Left ventricle myocardium superior (tissue), 1 donor: ENCODE data around the gene HS3ST5. TPM values are rescaled to one million over a fixed set of nuclear protein-coding genes. Genes with fewer than 3 reads are reported as not detected.
"Not testable (repeated sequence)": the region's sequence is repeated elsewhere in the genome, so short reads cannot be mapped to it uniquely, and the experiment has no call there.

Experiments used
- ATAC-seq: fragments of 200-7000 bp; cut with Tn5 transposase; one replicate; pipeline ENCODE4 v1.9.1; 2020; ENCODE audit warnings: mild to moderate bottlenecking, moderate library complexity
- DNase-seq: peaks from one replicate; pipeline ENCODE4 v3.0.0-alpha.2; 2020
- intact Hi-C: fragments of 100-400 bp; cut with micrococcal nuclease; formaldehyde crosslinking; loops from one replicate; pipeline ENCODE4 v1.11.0; 2022
- total RNA-seq: library from RNA; stranded (reverse); fragmentation: NEBNext Ultra II Directional; extraction: Animal tissue kit (Norgen Biotek cat#: 25700); gene quantifications from one replicate; pipeline ENCODE4 v1.2.1, GENCODE V29; 2021
- donor health status: DM: no; HTN: yes; CAD: no; lungs with severe emphysema.

Gene HS3ST5
- total RNA-seq, 1 donor from 2014 or later, result not detected

DNA sequence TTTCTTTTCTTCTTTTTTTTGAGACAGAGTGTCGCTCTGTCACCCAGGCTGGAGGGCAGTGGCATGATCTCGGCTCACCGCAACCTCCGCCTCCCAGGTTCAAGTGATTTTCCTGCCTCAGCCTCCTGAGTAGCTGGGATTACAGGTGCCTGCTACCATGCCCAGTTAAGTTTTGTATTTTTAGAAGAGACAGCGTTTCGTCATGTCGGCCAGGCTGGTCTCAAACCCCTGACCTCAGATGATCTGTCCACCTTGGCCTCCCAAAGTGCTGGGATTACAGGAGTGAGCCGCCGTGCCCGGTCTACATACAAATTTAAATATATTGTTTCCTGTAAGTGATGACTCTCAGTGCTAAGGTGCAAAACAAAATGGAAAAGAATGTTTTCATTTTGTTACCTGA lies 124.8 kb downstream of the HS3ST5 start:
- intact Hi-C loops, ATAC-seq, DNase-seq: not testable (repeated sequence)

DNA sequence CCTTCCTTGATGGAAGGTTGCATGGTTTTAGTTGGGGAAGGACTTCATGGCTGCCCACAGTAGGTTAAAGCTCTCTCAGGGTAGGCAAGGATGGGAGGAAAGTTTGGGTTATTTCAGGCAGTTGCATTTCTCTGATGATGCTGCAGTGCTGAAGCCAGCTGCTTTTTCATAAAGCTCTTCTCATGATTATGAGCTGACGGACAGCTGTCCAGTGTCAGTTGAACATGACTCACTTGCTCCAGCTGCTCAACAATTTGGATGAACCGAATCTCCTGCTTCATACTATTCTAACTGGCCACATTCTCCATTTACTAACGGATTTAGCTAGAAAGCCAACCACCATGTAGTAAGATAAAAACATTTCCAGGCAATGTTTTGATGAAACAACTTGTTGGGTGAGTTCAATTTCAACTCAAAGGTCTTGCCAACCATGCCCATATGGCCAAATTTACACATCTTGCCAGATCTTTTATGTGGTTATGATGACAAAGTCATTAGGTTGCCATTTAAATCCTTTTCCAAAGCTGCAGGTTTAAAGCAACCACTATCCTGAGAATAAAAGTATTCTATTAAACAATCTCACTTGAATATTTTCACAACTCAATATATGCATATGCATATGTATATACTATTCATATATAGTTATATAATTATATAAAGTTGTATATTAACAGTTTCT lies 125.9 kb downstream of the HS3ST5 start:
- DNase-seq (no peak), ATAC-seq (no peak)
- intact Hi-C loops, result no loop called here

DNA sequence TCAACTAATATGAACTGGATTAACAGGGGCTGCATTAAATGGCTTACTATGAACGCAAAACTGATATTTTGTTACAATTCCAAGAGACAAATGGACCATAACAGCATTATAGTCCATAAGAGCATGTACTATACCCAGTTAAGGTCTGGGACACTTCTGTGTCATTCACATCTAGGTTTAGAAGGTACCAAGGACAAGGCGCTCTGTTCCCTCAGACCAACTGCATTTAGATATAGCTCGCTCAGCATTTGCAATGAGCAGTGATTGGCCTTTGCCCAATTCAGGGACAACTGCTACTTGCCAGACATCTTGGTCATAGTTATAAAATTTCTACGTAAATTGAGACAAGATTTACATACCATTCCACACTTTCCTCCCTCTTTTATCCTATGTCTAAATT lies 132.4 kb downstream of the HS3ST5 start:
- ATAC-seq, result no peak
- intact Hi-C loops, result no loop called here
- DNase-seq, result no peak

DNA sequence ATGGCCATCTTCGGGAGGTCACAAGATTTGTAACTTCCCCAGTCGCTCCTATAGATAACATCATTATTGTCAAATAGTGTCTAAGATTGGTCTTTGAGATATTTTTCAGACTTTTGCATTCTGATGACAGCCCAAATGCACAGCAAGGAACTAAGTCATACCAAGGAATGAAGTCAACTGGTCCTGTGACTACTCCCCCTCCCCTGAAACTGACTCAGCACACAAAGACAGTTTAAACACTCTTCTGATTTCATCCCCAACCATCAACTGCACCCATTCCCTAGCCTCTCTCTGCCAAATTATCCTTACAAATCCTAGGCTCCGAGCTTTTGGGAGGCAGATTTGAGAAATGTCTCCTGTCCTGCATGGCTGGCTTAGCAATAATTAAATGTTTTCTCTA lies 139.4 kb downstream of the HS3ST5 start:
- no peak for DNase-seq
- intact Hi-C loops, result no loop called here
- no peak for ATAC-seq

DNA sequence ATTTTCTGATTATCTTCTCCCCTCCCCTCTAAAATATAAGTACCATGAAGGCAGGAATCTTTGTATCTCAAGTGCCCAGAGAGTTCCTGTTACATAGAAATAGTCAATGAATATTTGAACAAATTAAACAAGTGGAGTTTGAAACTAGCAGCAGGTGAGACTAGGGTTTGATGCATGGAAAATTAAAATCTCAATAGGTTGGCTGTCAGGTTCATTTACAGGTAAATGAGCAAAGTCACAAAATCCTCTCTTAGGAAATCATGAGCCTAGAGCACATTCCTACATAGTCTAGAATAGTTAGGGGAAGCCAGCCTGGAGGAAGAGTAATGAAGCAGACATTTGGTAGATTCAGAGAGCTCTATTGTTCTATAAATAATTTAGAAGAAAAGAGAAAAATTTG lies 140.4 kb downstream of the HS3ST5 start:
- ATAC-seq, result no peak
- intact Hi-C loops, result no loop called here

DNA sequence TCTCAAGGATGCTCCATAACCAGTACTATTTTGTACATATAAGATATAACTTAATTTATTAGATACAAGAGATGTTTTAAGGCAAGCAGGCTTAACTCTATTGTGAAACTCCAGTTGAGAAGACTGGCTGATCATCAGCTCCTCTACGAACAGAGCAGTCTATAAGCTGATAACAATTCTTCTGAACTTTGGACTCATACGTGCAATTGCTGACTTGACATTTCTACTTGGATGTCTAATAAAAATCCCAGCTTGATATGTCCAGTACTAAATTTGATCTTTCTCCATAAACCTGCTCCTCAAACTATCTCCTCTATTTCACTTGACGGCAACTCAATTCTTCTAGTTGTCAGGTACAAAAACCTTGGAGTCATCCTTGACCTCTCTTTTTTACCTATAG lies 141.9 kb downstream of the HS3ST5 start:
- ATAC-seq, result no peak
- intact Hi-C loops, result no loop called here

More for the DNA sequence above, 140.4 kb downstream of the HS3ST5 start:
- DNase-seq, result no peak

DNA sequence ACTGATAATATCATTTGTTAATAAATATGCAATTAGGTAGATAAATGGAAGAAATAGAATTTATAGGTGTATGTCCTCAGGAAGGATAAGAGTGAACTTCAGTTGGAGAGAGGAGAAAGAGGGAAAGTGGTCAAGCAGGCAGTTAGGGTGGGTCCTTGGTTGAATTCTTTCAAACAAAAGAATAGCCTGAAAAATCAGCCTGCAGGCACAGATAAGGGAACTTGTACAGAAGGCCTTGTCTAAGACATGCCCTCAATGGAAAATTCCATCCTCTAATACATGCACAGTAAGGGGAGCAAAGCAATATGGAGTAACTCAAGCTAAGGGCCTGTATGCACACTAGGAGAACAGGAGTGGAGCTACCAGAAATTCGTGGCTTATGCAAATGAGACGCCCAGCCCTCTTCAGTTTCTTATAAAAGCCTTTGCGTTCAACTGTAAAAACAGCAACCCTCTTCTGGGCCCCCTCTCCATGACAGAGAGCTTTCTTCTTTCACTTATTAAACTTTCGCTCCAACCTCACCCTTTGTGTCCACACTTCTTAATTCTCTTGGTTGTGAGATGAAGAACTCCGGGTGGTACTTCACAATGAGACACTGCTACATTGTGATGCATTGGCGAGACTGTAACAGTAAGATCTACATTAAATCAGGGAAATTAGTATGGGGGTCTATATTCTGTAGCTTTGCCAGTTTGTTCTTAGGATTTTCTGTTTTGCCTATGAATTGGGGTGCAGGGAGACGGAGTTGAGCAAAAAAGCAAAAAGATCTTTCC lies 147.0 kb downstream of the HS3ST5 start:
- ATAC-seq, result no peak
- no peak for DNase-seq
- intact Hi-C loops, result no loop called here

More for the DNA sequence above, 141.9 kb downstream of the HS3ST5 start:
- no peak for DNase-seq

DNA sequence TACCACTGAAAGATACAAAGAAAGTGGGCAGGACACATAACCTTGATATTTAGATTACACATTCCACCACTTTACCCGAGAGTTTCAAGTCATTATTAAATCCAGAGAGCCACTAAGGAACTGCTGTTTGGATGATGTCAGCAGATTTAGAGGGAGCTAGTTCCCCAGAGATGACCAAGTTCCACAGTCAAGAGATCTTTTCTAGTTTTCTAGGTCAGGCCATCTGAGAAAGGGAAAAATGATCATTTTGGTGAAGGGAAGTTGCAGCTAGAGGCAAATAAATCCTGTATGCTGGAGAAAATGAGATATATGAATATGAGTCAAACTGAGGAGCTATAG lies 147.8 kb downstream of the HS3ST5 start:
- no peak for DNase-seq
- ATAC-seq, result peak; percentile 62
- intact Hi-C loops, result no loop called here

DNA sequence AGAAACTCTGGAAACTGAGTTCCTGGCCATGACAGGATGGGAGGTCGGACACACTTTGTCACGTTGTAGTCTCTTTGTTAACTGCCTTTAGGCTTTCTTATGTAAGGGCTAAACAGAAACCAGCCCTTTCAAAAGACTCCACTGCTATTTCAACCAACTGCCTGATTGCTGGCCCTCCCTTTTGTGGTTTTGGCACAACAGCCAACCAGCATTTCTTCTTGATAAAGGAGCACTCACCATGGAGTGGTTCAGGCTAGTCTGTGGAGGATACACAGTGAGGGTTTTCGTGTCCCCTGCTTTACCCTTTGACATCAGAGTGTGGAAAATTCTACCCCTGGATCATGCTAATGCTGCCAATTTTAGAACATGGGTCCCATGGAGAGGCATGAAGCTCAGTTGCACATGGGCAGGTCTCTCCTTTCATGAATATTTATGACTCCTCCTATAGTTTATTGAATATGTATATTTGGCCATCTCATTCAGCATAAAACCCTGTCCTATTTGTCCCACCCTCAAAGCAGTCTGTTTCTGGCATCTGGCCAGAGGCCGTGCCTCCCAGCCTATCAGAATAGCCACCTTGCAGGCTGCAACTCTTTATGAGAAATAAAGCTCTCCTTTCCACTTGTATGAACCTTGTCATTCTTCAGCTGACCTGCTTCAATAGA lies 148.3 kb downstream of the HS3ST5 start:
- ATAC-seq, result peak; percentile 82
- DNase-seq, result no peak

DNA sequence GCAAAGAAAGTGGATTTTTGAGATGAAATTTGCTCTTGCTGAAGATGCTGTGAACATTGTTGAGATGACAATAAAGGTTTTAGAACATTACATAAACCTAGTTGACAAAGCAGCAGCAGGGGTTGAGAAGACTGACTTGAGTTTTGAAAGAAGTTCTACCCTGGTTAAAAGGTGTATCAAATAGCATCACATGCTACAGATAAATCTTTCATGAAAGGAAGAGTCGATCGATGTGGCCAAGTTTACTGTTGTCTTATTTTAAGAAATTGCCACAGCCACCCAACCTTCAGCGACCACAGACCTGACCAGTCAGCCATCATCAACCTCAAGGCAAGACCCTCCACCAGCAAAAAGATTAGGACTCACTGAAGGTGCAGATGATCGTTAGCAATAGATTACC lies 155.3 kb downstream of the HS3ST5 start:
- ATAC-seq (no peak), DNase-seq (no peak)
- intact Hi-C loops, result no loop called here

More for the DNA sequence above, 148.3 kb downstream of the HS3ST5 start:
- intact Hi-C loops, result no loop called here

DNA sequence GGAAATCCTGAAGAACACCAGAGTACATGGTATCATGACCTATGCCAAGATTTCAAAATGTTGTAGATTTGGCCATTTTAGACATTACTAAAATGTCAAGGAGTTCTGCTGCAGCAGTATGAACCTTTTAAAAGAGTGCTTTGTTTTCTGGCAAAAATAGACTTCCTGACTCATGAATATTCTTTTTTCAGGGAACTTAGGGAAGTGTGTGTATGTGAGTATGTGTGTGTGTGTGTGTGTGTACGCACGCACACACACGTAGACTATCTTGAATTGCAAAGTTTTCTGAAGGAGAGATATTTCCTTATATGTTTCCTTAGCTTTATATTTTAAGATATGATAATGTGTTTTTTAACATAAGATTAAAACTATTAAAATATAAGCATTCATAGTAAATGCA lies 161.2 kb downstream of the HS3ST5 start:
- intact Hi-C loops, result no loop called here
- ATAC-seq (no peak), DNase-seq (no peak)

DNA sequence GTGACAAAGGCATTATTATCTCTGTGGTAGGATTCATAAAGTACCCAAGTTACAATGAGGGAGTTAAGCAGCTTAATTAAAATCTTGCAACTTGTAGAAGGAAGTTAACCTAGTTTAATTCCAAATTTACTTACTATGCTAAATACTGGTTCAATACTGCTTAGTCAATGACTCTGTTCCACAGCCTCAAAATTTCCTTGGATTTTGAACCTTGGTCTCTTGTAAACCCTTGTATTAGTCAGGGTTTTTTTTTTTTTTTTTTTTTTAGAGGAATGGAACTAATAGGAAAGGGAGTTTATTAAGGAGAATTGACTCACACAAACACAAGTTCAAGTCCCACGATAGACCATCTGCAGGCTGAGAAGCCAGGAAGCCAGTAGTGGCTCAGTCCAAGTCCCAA lies 163.4 kb downstream of the HS3ST5 start:
- ATAC-seq (no peak), DNase-seq (no peak)
- intact Hi-C loops, result no loop called here

DNA sequence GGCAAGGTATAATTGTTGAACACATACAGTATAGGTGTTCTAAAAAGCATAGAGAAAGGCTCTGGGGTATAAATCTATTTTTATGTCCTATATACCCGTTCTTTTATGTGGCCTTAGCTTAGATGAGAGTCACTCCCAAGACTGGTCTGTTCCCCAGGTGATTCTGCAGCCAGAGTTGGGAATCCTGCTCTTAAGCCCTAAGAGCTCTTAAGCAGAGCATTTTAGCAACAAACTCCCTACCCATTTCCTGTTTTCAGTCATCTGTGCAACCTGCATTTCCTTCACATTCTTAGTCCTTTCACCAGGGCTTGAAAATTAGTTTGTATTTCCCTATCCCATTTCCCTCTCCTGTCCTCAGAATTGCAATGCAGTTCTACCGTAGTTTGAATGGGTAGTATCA lies 166.1 kb downstream of the HS3ST5 start:
- intact Hi-C loops, result no loop called here
- ATAC-seq, result no peak
- no peak for DNase-seq

DNA sequence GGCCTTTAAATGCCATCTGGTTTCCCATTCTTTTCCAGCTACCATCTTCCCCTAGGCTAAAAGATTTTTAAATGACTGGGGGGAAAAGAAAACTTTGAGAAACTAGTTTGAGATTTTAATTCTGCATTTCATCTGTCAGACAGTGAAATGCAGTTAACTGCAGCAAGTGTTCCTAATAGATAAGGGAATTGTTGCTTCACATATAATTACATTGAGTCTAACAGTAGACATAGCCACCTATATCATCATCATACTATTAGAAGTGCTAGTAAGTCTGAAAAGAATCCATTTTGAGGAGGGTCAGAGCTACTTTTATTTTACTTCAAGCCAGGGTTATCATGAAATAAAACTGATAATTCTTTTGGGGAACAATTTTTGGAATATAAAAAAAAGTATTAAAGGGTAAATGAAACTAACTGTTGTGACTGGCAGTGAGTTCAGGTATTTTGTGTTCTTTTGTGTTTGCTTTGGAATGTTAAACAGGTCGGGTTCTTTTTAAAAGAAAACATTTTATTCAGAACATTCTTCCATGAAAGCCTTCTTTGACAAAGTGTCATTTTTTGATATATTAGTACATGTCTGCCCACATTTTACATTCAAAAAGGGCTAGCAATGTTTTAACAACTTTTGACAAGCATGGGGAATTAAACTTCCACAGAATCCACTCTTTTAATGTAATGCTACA lies 170.1 kb downstream of the HS3ST5 start:
- ATAC-seq (no peak), DNase-seq (no peak)
- intact Hi-C loops, result no loop called here

DNA sequence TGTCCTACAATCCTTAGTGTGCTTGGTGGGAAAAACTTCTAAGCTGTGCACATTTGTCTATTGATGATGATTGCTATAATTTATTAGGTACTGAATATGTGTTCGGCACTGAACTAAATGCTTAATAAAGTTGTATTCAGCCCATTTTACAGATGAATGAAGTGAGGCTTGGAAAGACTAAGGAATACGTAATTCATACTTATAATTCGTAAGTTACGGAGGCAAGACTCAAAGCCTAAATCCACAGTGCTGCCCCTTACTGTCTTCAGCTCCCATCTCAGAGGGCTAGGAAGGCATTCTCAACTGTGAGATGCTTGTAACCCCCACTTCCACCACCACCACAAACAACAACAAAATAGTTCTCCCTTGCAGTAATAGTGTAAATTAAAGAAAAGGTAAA lies 171.3 kb downstream of the HS3ST5 start:
- intact Hi-C loops, result no loop called here
- ATAC-seq (no peak), DNase-seq (no peak)

DNA sequence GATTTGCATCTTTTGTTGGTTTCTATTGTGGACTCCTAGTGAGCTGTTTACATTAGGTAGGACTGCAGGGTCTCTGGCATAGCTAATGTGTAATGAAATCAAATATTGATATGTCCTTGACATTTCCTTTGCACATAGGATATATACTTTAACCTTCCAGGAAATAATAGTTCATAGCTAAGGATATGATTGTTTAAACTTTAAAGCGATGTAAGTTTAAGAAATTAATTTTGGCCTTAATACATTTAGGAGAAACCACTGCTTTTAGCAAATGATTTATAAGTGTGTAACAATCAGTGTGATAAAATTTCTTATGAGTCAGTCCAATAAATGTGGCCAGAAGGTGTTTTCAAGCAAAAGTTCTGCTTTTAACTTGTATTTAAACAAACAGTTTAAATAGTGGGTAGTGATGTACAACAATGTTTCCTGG lies 171.8 kb downstream of the HS3ST5 start:
- no peak for ATAC-seq
- intact Hi-C loops, result no loop called here
- no peak for DNase-seq

DNA sequence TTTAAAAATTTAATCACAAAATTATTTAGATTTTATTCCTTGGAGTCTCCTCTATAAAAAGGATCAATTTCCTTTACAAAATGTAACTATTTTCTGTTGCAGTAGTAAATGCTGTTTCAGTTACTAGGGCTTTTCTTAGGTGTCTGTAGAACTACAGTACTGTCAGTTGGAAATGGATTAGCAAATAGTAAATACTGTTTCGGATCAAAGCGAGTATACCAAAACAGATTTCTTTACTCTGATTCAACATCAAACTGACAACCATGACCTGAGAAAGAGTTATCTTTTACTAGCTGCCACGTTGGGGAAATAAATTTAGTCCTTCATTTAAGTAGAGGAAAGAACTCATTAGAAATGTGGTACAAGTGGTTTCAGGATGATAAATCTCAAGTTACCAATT lies 172.5 kb downstream of the HS3ST5 start:
- ATAC-seq, result no peak

DNA sequence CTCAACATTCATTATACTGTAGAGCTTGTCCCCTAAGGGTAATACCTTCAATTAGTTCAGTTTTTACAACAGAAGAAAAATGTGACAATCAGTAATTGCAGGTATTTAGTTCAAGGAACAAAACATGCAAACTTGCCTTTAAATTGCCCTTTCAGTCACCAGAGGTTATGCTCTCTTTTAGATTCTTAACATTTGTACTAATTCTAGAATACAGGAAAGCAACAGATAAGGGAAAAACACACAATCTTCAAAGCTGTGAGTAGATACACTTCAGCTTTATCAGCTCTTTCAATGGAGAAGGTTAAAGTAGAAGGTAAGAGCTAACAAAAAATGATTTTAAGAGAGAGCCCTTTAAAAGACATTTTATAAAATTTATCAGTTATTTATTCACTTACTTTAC lies 173.1 kb downstream of the HS3ST5 start:
- DNase-seq (no peak), ATAC-seq (no peak)
- intact Hi-C loops, result no loop called here

More for the DNA sequence above, 172.5 kb downstream of the HS3ST5 start:
- DNase-seq, result no peak
- intact Hi-C loops, result no loop called here

DNA sequence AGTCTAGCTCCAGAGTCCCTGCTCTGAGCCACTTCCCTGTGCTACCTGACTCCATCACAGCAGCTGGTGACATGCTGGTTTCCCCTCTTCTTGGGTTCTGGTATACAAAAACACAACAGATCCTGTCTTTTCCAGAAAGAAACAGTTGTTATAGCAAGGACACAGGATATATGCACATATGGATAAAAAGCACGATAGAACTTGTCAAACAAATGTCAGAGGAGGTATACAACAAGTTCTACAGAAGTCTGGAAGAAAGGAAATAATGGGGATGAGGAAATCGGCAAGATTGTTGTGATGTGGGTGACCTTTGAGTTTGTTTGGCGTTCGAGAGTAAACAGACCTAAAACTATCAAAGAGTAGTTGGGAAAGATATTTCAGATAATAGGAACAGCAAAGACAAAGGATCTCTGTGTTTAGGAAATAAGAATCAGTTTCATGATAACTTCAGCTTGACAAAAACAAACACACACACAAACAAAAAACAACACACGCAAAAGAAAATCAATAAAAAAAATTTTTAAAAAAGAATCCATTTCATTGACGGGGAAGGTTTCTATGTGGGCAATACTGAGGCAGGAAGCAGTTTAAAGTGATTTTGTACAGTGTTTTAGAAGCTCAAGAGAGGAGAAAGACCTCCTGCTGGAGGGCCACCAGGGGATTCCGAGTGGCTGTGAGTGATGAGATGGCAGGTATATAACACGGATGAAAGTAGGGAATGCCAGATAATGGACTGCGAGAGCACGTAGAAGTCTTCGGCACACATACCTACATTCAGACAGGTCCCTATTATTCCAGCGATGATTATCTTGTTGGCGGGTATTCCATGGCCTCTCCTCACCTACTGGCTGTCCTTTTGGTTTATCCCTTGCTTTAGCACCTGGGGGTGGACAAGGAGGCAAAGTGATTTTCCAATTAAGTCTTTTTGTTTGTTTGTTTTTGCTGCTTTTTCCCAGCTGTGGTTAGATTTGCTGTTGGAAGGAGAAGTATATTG lies 174.9 kb downstream of the HS3ST5 start:
- DNase-seq, result no peak
- no peak for ATAC-seq
- intact Hi-C loops, result no loop called here
